Mammary epithelial cell (primary cell): ENCODE data around the gene EEF1B2.

Experiments used
- CTCF ChIP-seq, 2 donors: IDR thresholded peaks in 1 of 2; conservative IDR thresholded peaks in 1 of 2; 2 replicates each; pipeline ENCODE4 v1.5.1; 2011 to 2012; ENCODE audit warnings: inconsistent platforms in 2 of 2, low read length in 2 of 2, mild to moderate bottlenecking in 2 of 2, control low read depth in 1 of 2, low read depth in 1 of 2; ENCODE audit not compliant: insufficient read depth in 1 of 2; ENCODE audit errors: extremely low read depth in 1 of 2
- EZH2 ChIP-seq: IDR thresholded peaks from 2 replicates; pipeline ENCODE4 v1.6.1; 2012; ENCODE audit warnings: low read length, inconsistent platforms, borderline replicate concordance

- TF ChIP-seq CTCF (conservative IDR thresholded peaks at IDR 0.05 in 1 of 2, IDR thresholded peaks at IDR 0.05 in 1 of 2; ENCODE audit: extremely low read depth in 1 of 2, insufficient read depth in 1 of 2, low read depth in 1 of 2, low read length in 2 of 2) (no peak), EZH2 (no peak)
These were observed 16.2 kb upstream of the EEF1B2 start for GRCh38 chr2:206143451-206143850.
